C4-2B (cell line): ENCODE results near the gene TCN2.

Experiments
- CTCF ChIP-seq: fragments of 450-650 bp; conservative IDR thresholded peaks from 2 replicates; pipeline ENCODE4 v1.5.1; 2017; ENCODE audit warnings: mild to moderate bottlenecking
- ZFX ChIP-seq: fragments of 450-650 bp; IDR thresholded peaks from 2 replicates; pipeline ENCODE4 v1.6.1; 2017

GRCh38 chr22:30575859-30576258, 31.1 kb upstream of the TCN2 start:
- no peak for TF ChIP-seq CTCF
- TF ChIP-seq ZFX, result no peak
